HT1080 (cell line): ENCODE results near the gene FEM1C. TPM values are rescaled to one million over a fixed set of nuclear protein-coding genes. Genes with fewer than 3 reads are reported as not detected.
"Not testable (repeated sequence)": the region's sequence is repeated elsewhere in the genome, so short reads cannot be mapped to it uniquely, and the experiment has no call there.

Source experiments
- DNase-seq: peaks from one replicate; pipeline ENCODE4 v3.0.0-alpha.2; 2015; ENCODE audit warnings: low read depth
- total RNA-seq: library from RNA; depleted of rRNA; stranded (reverse); fragments of >200 nt; shearing (Covaris generic); gene quantifications from 2 replicates; pipeline ENCODE4 v1.2.3, GENCODE V29; 2014

FEM1C gene
- total RNA-seq, 1 experiment from 2014 or later, result 12.9 TPM

- DNase-seq, result no peak
Observed at GRCh38 chr5:115520191-115520590, 24.4 kb downstream of the FEM1C start.

GRCh38 chr5:115516372-115516771 lies 28.2 kb downstream of the FEM1C start:
- no peak for DNase-seq

- DNase-seq, result no peak
Observed at GRCh38 chr5:115514220-115514619, 30.4 kb downstream of the FEM1C start.

GRCh38 chr5:115511632-115512031 lies 32.9 kb downstream of the FEM1C start:
- DNase-seq, result no peak

- DNase-seq, result no peak
Observed at GRCh38 chr5:115510145-115510645, 34.4 kb downstream of the FEM1C start.

GRCh38 chr5:115509547-115509946 lies 35.0 kb downstream of the FEM1C start:
- DNase-seq, result no peak

GRCh38 chr5:115507681-115508080 lies 36.9 kb downstream of the FEM1C start:
- DNase-seq, result no peak

- DNase-seq, result no peak
Observed at GRCh38 chr5:115503420-115503819, 41.2 kb downstream of the FEM1C start.

GRCh38 chr5:115501464-115502210 lies 42.9 kb downstream of the FEM1C start:
- DNase-seq, result no peak

GRCh38 chr5:115500225-115500624 lies 44.4 kb downstream of the FEM1C start:
- no peak for DNase-seq

GRCh38 chr5:115496936-115497576 lies 47.5 kb downstream of the FEM1C start:
- no peak for DNase-seq

GRCh38 chr5:115494570-115495289 lies 49.8 kb downstream of the FEM1C start:
- peak; percentile 6 for DNase-seq

- no peak for DNase-seq
Observed at GRCh38 chr5:115490596-115490995, 54.0 kb downstream of the FEM1C start.

- DNase-seq, result no peak
Observed at GRCh38 chr5:115489733-115490132, 54.8 kb downstream of the FEM1C start.

- DNase-seq, result no peak
Observed at GRCh38 chr5:115487756-115488155, 56.8 kb downstream of the FEM1C start.

- no peak for DNase-seq
Observed at GRCh38 chr5:115487168-115487567, 57.4 kb downstream of the FEM1C start.

GRCh38 chr5:115486728-115487127 lies 57.8 kb downstream of the FEM1C start:
- no peak for DNase-seq

GRCh38 chr5:115484368-115484767 lies 60.2 kb downstream of the FEM1C start:
- DNase-seq, result no peak

GRCh38 chr5:115480900-115481299 lies 63.7 kb downstream of the FEM1C start:
- no peak for DNase-seq

- no peak for DNase-seq
Observed at GRCh38 chr5:115480271-115480670, 64.3 kb downstream of the FEM1C start.

- not testable (repeated sequence) for DNase-seq
Observed at GRCh38 chr5:115479166-115479873, 65.3 kb downstream of the FEM1C start.

GRCh38 chr5:115478281-115478680 lies 66.3 kb downstream of the FEM1C start:
- DNase-seq, result no peak
